Measurements from ENCODE around the gene SCGB1D2. TPM values are rescaled to one million over a fixed set of nuclear protein-coding genes. Genes with fewer than 3 reads are reported as not detected.

The SCGB1D2 gene
- total and polyA plus RNA-seq, 2 donors from 2014 or later, result 0.60 to 5.6 TPM

GRCh38 chr11:62201376-62201775 is 40.7 kb upstream of the SCGB1D2 start:
- no peak overlapping the region for H3K4me3 ChIP-seq (ENCODE audit: low read length in 3 of 3)
- no peak overlapping the region for H3K27ac ChIP-seq (ENCODE audit: low read depth in 2 of 2, low read length in 2 of 2)
- no peaks in the 10 kb centered on the region for H3K9me3 ChIP-seq (ENCODE audit: control insufficient read depth in 2 of 3, insufficient read depth in 1 of 3, low read length in 3 of 3)
- H3K9ac ChIP-seq (ENCODE audit: low read length in 3 of 3), result no peak overlapping the region
- H3K36me3 ChIP-seq (ENCODE audit: control insufficient read depth in 2 of 3, insufficient read depth in 3 of 3, low read length in 3 of 3), result no peaks in the 10 kb centered on the region
- FAIRE-seq (no peak), DNase-seq (no peak)
- intact Hi-C loops (cut with DNase I), result no loop called here
- H3K27me3 ChIP-seq (ENCODE audit: control insufficient read depth, insufficient read depth, low read length), result no peaks in the 10 kb centered on the region
- peaks cover 0 to 3% (median 3%) of the 10 kb centered on the region in 3 donors for H3K4me1 ChIP-seq (ENCODE audit: control insufficient read depth in 2 of 3, insufficient read depth in 2 of 3, low read depth in 1 of 3, low read length in 3 of 3)
- no peak for TF ChIP-seq CTCF (IDR thresholded peaks at IDR 0.05; ENCODE audit: borderline replicate concordance, extremely low read depth, insufficient read depth)

GRCh38 chr11:62202910-62203309 is 39.1 kb upstream of the SCGB1D2 start:
- Histone ChIP-seq H3K9ac (ENCODE audit: low read length in 3 of 3) (no peak overlapping the region), H3K4me1 (ENCODE audit: control insufficient read depth in 2 of 3, insufficient read depth in 2 of 3, low read depth in 1 of 3, low read length in 3 of 3) (peaks cover 0 to 3% (median 3%) of the 10 kb centered on the region in 3 donors), H3K4me3 (ENCODE audit: low read length in 3 of 3) (no peak overlapping the region), H3K27me3 (ENCODE audit: control insufficient read depth, insufficient read depth, low read length) (no peaks in the 10 kb centered on the region), H3K36me3 (ENCODE audit: control insufficient read depth in 2 of 3, insufficient read depth in 3 of 3, low read length in 3 of 3) (no peaks in the 10 kb centered on the region), H3K27ac (ENCODE audit: low read depth in 2 of 2, low read length in 2 of 2) (no peak overlapping the region), H3K9me3 (ENCODE audit: control insufficient read depth in 2 of 3, insufficient read depth in 1 of 3, low read length in 3 of 3) (no peaks in the 10 kb centered on the region)
- intact Hi-C loops (cut with DNase I), result no loop called here
- DNase-seq, result no peak
- TF ChIP-seq CTCF (IDR thresholded peaks at IDR 0.05; ENCODE audit: borderline replicate concordance, extremely low read depth, insufficient read depth), result no peak
- no peak for FAIRE-seq

DNA sequence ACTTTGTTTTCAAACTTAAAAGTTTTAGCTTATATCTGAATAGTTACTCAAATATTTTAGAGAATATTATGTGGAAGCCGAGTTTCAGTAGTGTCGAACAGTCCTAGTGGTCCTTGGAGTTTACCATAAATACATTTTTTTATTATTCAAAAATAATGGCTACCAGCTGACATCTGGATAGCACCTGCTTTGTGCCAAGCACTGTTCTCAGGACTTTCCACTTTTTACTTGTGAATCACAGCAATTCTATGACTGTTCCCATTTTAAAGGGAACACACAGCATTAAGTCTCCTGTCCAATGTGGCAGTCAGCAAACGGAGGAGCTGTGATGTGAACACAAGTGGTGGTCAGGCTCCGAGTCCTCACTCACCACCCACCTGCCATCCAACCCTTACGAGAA is 37.6 kb upstream of the SCGB1D2 start:
- intact Hi-C loops (cut with DNase I), result no loop called here
- Histone ChIP-seq H3K27ac (ENCODE audit: low read depth in 2 of 2, low read length in 2 of 2) (no peak overlapping the region), H3K4me3 (ENCODE audit: low read length in 3 of 3) (no peak overlapping the region), H3K27me3 (ENCODE audit: control insufficient read depth, insufficient read depth, low read length) (no peaks in the 10 kb centered on the region), H3K9ac (ENCODE audit: low read length in 3 of 3) (no peak overlapping the region), H3K36me3 (ENCODE audit: control insufficient read depth in 2 of 3, insufficient read depth in 3 of 3, low read length in 3 of 3) (no peaks in the 10 kb centered on the region), H3K9me3 (ENCODE audit: control insufficient read depth in 2 of 3, insufficient read depth in 1 of 3, low read length in 3 of 3) (no peaks in the 10 kb centered on the region), H3K4me1 (ENCODE audit: control insufficient read depth in 2 of 3, insufficient read depth in 2 of 3, low read depth in 1 of 3, low read length in 3 of 3) (peaks cover 0 to 9% (median 3%) of the 10 kb centered on the region in 3 donors)
- no peak for TF ChIP-seq CTCF (IDR thresholded peaks at IDR 0.05; ENCODE audit: borderline replicate concordance, extremely low read depth, insufficient read depth)
- DNase-seq, result no peak
- no peak for FAIRE-seq

DNA sequence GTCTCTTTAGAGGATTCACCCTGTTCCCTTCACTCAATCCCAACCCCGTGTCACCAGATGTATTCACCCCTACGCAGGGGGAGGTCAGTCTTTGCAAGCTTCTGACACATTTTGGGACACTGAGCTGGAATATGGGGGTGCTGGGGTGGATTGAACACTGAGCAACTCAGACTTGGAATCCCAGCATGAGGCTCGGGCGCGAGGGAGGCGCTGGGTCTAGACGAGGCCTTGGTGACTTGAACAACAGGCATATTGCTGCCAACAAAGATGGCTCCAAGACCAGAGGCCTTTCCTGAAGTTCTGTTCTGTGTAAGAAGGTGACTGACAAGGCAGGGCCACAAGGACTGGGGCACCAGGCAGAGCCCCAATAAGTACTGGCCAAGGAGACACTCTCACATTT is 36.6 kb upstream of the SCGB1D2 start:
- intact Hi-C loops (cut with DNase I), result no loop called here
- FAIRE-seq, result no peak

More for the DNA sequence above, 36.6 kb upstream of the SCGB1D2 start:
- Histone ChIP-seq H3K27me3 (ENCODE audit: control insufficient read depth, insufficient read depth, low read length) (no peaks in the 10 kb centered on the region), H3K27ac (ENCODE audit: low read depth in 2 of 2, low read length in 2 of 2) (no peak overlapping the region), H3K4me1 (ENCODE audit: control insufficient read depth in 2 of 3, insufficient read depth in 2 of 3, low read depth in 1 of 3, low read length in 3 of 3) (peaks cover 0 to 9% (median 3%) of the 10 kb centered on the region in 3 donors), H3K4me3 (ENCODE audit: low read length in 3 of 3) (no peak overlapping the region), H3K36me3 (ENCODE audit: control insufficient read depth in 2 of 3, insufficient read depth in 3 of 3, low read length in 3 of 3) (no peaks in the 10 kb centered on the region), H3K9ac (ENCODE audit: low read length in 3 of 3) (no peak overlapping the region), H3K9me3 (ENCODE audit: control insufficient read depth in 2 of 3, insufficient read depth in 1 of 3, low read length in 3 of 3) (no peaks in the 10 kb centered on the region)
- DNase-seq, result no peak
- no peak for TF ChIP-seq CTCF (IDR thresholded peaks at IDR 0.05; ENCODE audit: borderline replicate concordance, extremely low read depth, insufficient read depth)

Data from kidney (tissue), 14 donors.